ENCODE data around the gene TRPM4.
"Not testable (repeated sequence)": the region's sequence is repeated elsewhere in the genome, so short reads cannot be mapped to it uniquely, and the experiment has no call there.

TRPM4 gene

GRCh38 chr19:49212016-49212701 lies 54.6 kb downstream of the TRPM4 start:
- no peaks in the 10 kb centered on the region for H3K9me3 Mint-ChIP-seq
- H3K36me3 Mint-ChIP-seq (ENCODE audit: low read depth): no peaks in the 10 kb centered on the region
- no peak overlapping the region for H3K27ac Mint-ChIP-seq
- H3K4me3 Mint-ChIP-seq: no peak overlapping the region
- peaks cover 19% of the 10 kb centered on the region for H3K4me1 Mint-ChIP-seq (ENCODE audit: low read depth)
- no peaks in the 10 kb centered on the region for H3K27me3 Mint-ChIP-seq

GRCh38 chr19:49213791-49214190 lies 56.2 kb downstream of the TRPM4 start:
- Mint-ChIP-seq H3K36me3 (ENCODE audit: low read depth) (no peaks in the 10 kb centered on the region), H3K9me3 (no peaks in the 10 kb centered on the region), H3K27me3 (peaks cover 4% of the 10 kb centered on the region), H3K27ac (no peak overlapping the region), H3K4me1 (ENCODE audit: low read depth) (peaks cover 10% of the 10 kb centered on the region), H3K4me3 (no peak overlapping the region)

- Mint-ChIP-seq H3K4me1 (ENCODE audit: low read depth) (peaks cover 10% of the 10 kb centered on the region), H3K9me3 (no peaks in the 10 kb centered on the region), H3K36me3 (ENCODE audit: low read depth) (no peaks in the 10 kb centered on the region), H3K4me3 (no peak overlapping the region), H3K27ac (no peak overlapping the region), H3K27me3 (peaks cover 4% of the 10 kb centered on the region)
These were observed 57.1 kb downstream of the TRPM4 start for GRCh38 chr19:49214701-49215100.

- Mint-ChIP-seq H3K4me3 (no peak overlapping the region), H3K36me3 (ENCODE audit: low read depth) (no peaks in the 10 kb centered on the region), H3K4me1 (ENCODE audit: low read depth) (peaks cover 6% of the 10 kb centered on the region), H3K27ac (no peak overlapping the region), H3K9me3 (no peaks in the 10 kb centered on the region), H3K27me3 (peaks cover 4% of the 10 kb centered on the region)
These were observed 58.5 kb downstream of the TRPM4 start for GRCh38 chr19:49216071-49216470.

- H3K9me3 Mint-ChIP-seq: no peaks in the 10 kb centered on the region
- H3K27ac Mint-ChIP-seq: no peak overlapping the region
- H3K27me3 Mint-ChIP-seq: peaks cover 5% of the 10 kb centered on the region
- H3K4me1 Mint-ChIP-seq (ENCODE audit: low read depth): peaks cover under 1% of the 10 kb centered on the region
- no peaks in the 10 kb centered on the region for H3K36me3 Mint-ChIP-seq (ENCODE audit: low read depth)
- H3K4me3 Mint-ChIP-seq: no peak overlapping the region
These were observed 59.8 kb downstream of the TRPM4 start for GRCh38 chr19:49217382-49217781.

GRCh38 chr19:49222011-49222410 lies 64.4 kb downstream of the TRPM4 start:
- H3K9me3 Mint-ChIP-seq: no peaks in the 10 kb centered on the region
- no peak overlapping the region for H3K4me3 Mint-ChIP-seq
- no peaks in the 10 kb centered on the region for H3K36me3 Mint-ChIP-seq (ENCODE audit: low read depth)
- peaks cover 7% of the 10 kb centered on the region for H3K27me3 Mint-ChIP-seq
- H3K27ac Mint-ChIP-seq: no peak overlapping the region
- H3K4me1 Mint-ChIP-seq (ENCODE audit: low read depth): peaks cover 5% of the 10 kb centered on the region

GRCh38 chr19:49222528-49222927 lies 64.9 kb downstream of the TRPM4 start:
- H3K4me1 Mint-ChIP-seq (ENCODE audit: low read depth): peaks cover 5% of the 10 kb centered on the region
- H3K27ac Mint-ChIP-seq: no peak overlapping the region
- H3K9me3 Mint-ChIP-seq: no peaks in the 10 kb centered on the region
- H3K4me3 Mint-ChIP-seq: no peak overlapping the region
- H3K27me3 Mint-ChIP-seq: peaks cover 5% of the 10 kb centered on the region
- no peaks in the 10 kb centered on the region for H3K36me3 Mint-ChIP-seq (ENCODE audit: low read depth)

- peaks cover 3% of the 10 kb centered on the region for H3K27me3 Mint-ChIP-seq
- no peak overlapping the region for H3K27ac Mint-ChIP-seq
- peaks cover 5% of the 10 kb centered on the region for H3K4me1 Mint-ChIP-seq (ENCODE audit: low read depth)
- H3K9me3 Mint-ChIP-seq: no peaks in the 10 kb centered on the region
- H3K4me3 Mint-ChIP-seq: no peak overlapping the region
- no peaks in the 10 kb centered on the region for H3K36me3 Mint-ChIP-seq (ENCODE audit: low read depth)
These were observed 65.9 kb downstream of the TRPM4 start for GRCh38 chr19:49223472-49223871.

- not testable (repeated sequence) for H3K27me3 Mint-ChIP-seq; H3K4me3 Mint-ChIP-seq; H3K27ac Mint-ChIP-seq; H3K36me3 Mint-ChIP-seq (ENCODE audit: low read depth); H3K9me3 Mint-ChIP-seq; H3K4me1 Mint-ChIP-seq (ENCODE audit: low read depth)
These were observed 66.8 kb downstream of the TRPM4 start for GRCh38 chr19:49224441-49224840.

- Mint-ChIP-seq H3K36me3 (ENCODE audit: low read depth) (no peaks in the 10 kb centered on the region), H3K4me3 (no peak overlapping the region), H3K9me3 (no peaks in the 10 kb centered on the region), H3K27me3 (peaks cover 3% of the 10 kb centered on the region), H3K4me1 (ENCODE audit: low read depth) (peaks cover 5% of the 10 kb centered on the region), H3K27ac (no peak overlapping the region)
These were observed 67.3 kb downstream of the TRPM4 start for GRCh38 chr19:49224879-49225278.

GRCh38 chr19:49229416-49229815 lies 71.8 kb downstream of the TRPM4 start:
- Mint-ChIP-seq H3K4me1 (ENCODE audit: low read depth) (peaks cover 19% of the 10 kb centered on the region), H3K27me3 (peaks cover 2% of the 10 kb centered on the region), H3K9me3 (no peaks in the 10 kb centered on the region), H3K27ac (no peak overlapping the region), H3K36me3 (ENCODE audit: low read depth) (no peaks in the 10 kb centered on the region), H3K4me3 (no peak overlapping the region)

- H3K4me1 Mint-ChIP-seq (ENCODE audit: low read depth): peaks cover 14% of the 10 kb centered on the region
- H3K4me3 Mint-ChIP-seq: no peak overlapping the region
- H3K36me3 Mint-ChIP-seq (ENCODE audit: low read depth): no peaks in the 10 kb centered on the region
- H3K9me3 Mint-ChIP-seq: no peaks in the 10 kb centered on the region
- H3K27ac Mint-ChIP-seq: no peak overlapping the region
- H3K27me3 Mint-ChIP-seq: peaks cover 6% of the 10 kb centered on the region
These were observed 73.8 kb downstream of the TRPM4 start for GRCh38 chr19:49231389-49231788.

- Mint-ChIP-seq H3K27me3 (peaks cover 6% of the 10 kb centered on the region), H3K4me1 (ENCODE audit: low read depth) (peaks cover 14% of the 10 kb centered on the region), H3K27ac (no peak overlapping the region), H3K9me3 (no peaks in the 10 kb centered on the region), H3K4me3 (no peak overlapping the region), H3K36me3 (ENCODE audit: low read depth) (no peaks in the 10 kb centered on the region)
These were observed 74.2 kb downstream of the TRPM4 start for GRCh38 chr19:49231804-49232203.

- no peaks in the 10 kb centered on the region for H3K9me3 Mint-ChIP-seq
- peaks cover 10% of the 10 kb centered on the region for H3K27me3 Mint-ChIP-seq
- peaks cover 14% of the 10 kb centered on the region for H3K4me1 Mint-ChIP-seq (ENCODE audit: low read depth)
- H3K4me3 Mint-ChIP-seq: no peak overlapping the region
- no peak overlapping the region for H3K27ac Mint-ChIP-seq
- H3K36me3 Mint-ChIP-seq (ENCODE audit: low read depth): no peaks in the 10 kb centered on the region
These were observed 75.6 kb downstream of the TRPM4 start for GRCh38 chr19:49233163-49233562.

- H3K9me3 Mint-ChIP-seq: no peaks in the 10 kb centered on the region
- H3K4me3 Mint-ChIP-seq: no peak overlapping the region
- H3K27me3 Mint-ChIP-seq: peaks cover 7% of the 10 kb centered on the region
- no peaks in the 10 kb centered on the region for H3K36me3 Mint-ChIP-seq (ENCODE audit: low read depth)
- no peak overlapping the region for H3K27ac Mint-ChIP-seq
- H3K4me1 Mint-ChIP-seq (ENCODE audit: low read depth): no peaks in the 10 kb centered on the region
These were observed 84.2 kb downstream of the TRPM4 start for GRCh38 chr19:49241769-49242168.

- H3K27ac Mint-ChIP-seq: no peak overlapping the region
- H3K4me3 Mint-ChIP-seq: no peak overlapping the region
- H3K27me3 Mint-ChIP-seq: peaks cover 3% of the 10 kb centered on the region
- H3K4me1 Mint-ChIP-seq (ENCODE audit: low read depth): no peaks in the 10 kb centered on the region
- H3K9me3 Mint-ChIP-seq: no peaks in the 10 kb centered on the region
- no peaks in the 10 kb centered on the region for H3K36me3 Mint-ChIP-seq (ENCODE audit: low read depth)
These were observed 85.5 kb downstream of the TRPM4 start for GRCh38 chr19:49243129-49243528.

Measured in stimulated activated naive CD8-positive, alpha-beta T cell treated with anti-CD3 and anti-CD28 coated beads, Interleukin-15, Interleukin-2, amounts not matched to agents 100 ng/mL and 50 ng/mL, for 24 hours (primary cell).